Measurements from ENCODE around the gene FBXW5.

- TF ChIP-seq ZNF416 (CRISPR knock-in tag; IDR thresholded peaks at IDR 0.05) (no peak), CREB1 (CRISPR knock-in tag; IDR thresholded peaks at IDR 0.05) (no peak), ETV6 (CRISPR knock-in tag; IDR thresholded peaks at IDR 0.05) (no peak)
- TF ChIP-seq, protein P1, sequence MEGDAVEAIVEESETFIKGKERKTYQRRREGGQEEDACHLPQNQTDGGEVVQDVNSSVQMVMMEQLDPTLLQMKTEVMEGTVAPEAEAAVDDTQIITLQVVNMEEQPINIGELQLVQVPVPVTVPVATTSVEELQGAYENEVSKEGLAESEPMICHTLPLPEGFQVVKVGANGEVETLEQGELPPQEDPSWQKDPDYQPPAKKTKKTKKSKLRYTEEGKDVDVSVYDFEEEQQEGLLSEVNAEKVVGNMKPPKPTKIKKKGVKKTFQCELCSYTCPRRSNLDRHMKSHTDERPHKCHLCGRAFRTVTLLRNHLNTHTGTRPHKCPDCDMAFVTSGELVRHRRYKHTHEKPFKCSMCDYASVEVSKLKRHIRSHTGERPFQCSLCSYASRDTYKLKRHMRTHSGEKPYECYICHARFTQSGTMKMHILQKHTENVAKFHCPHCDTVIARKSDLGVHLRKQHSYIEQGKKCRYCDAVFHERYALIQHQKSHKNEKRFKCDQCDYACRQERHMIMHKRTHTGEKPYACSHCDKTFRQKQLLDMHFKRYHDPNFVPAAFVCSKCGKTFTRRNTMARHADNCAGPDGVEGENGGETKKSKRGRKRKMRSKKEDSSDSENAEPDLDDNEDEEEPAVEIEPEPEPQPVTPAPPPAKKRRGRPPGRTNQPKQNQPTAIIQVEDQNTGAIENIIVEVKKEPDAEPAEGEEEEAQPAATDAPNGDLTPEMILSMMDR (IDR thresholded peaks at IDR 0.05), result no peak
- TF ChIP-seq, protein P2, sequence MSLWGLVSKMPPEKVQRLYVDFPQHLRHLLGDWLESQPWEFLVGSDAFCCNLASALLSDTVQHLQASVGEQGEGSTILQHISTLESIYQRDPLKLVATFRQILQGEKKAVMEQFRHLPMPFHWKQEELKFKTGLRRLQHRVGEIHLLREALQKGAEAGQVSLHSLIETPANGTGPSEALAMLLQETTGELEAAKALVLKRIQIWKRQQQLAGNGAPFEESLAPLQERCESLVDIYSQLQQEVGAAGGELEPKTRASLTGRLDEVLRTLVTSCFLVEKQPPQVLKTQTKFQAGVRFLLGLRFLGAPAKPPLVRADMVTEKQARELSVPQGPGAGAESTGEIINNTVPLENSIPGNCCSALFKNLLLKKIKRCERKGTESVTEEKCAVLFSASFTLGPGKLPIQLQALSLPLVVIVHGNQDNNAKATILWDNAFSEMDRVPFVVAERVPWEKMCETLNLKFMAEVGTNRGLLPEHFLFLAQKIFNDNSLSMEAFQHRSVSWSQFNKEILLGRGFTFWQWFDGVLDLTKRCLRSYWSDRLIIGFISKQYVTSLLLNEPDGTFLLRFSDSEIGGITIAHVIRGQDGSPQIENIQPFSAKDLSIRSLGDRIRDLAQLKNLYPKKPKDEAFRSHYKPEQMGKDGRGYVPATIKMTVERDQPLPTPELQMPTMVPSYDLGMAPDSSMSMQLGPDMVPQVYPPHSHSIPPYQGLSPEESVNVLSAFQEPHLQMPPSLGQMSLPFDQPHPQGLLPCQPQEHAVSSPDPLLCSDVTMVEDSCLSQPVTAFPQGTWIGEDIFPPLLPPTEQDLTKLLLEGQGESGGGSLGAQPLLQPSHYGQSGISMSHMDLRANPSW (CRISPR knock-in tag; conservative IDR thresholded peaks at IDR 0.05; ENCODE audit: low read depth), result no peak
Measured at GRCh38 chr9:136900556-136900955, 44.0 kb downstream of the FBXW5 start.

All from WTC11 (cell line).